Stimulated activated CD4-positive, alpha-beta T cell treated with anti-CD3 and anti-CD28 coated beads, Interleukin-4, amount 100 ng/mL, for 1 hour (primary cell): ENCODE data around the gene CCDC201.
"Not testable (repeated sequence)": the region's sequence is repeated elsewhere in the genome, so short reads cannot be mapped to it uniquely, and the experiment has no call there.

Source experiments
- DNase-seq: peaks from one replicate; pipeline ENCODE4 v3.0.0-alpha.2; 2020

Gene CCDC201

GRCh38 chr7:45813771-45814170, 59.1 kb downstream of the CCDC201 start:
- not testable (repeated sequence) for DNase-seq

- DNase-seq: no peak
Measured at GRCh38 chr7:45812946-45813345, 59.9 kb downstream of the CCDC201 start.

- not testable (repeated sequence) for DNase-seq
Measured at GRCh38 chr7:45811652-45812234, 61.1 kb downstream of the CCDC201 start.

- DNase-seq: not testable (repeated sequence)
Measured at GRCh38 chr7:45810451-45811005, 62.4 kb downstream of the CCDC201 start.
